SIG-M5 (cell line): ENCODE results near the gene RCN1.
"Not testable (repeated sequence)": the region's sequence is repeated elsewhere in the genome, so short reads cannot be mapped to it uniquely, and the experiment has no call there.

Experiments
- DNase-seq: peaks from one replicate; lab custom pipeline; 2025; lab: John Stamatoyannopoulos, UW

Gene RCN1

GRCh38 chr11:32113200-32113919 lies 22.5 kb downstream of the RCN1 start:
- DNase-seq: no peak

GRCh38 chr11:32113920-32114203 lies 23.0 kb downstream of the RCN1 start:
- no peak for DNase-seq

DNA sequence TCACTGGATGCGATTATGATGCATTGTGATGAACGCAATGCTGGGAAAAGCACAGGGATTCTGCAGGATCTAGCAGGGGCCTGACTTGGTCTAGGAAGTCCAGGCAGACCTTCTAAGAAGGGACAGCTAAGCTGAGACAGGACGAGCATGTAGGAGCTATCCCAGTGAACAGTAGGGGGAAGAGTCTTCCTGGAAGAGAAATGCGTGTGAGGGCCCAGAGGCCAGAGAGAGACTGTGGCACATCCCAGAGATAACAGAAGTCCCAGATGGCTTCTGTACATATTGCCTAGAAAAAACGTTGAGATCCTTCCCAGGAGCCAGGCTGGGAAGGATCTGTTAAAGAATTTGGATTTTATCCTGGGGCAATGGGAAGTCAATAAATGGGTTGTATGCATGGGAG lies 24.6 kb downstream of the RCN1 start:
- no peak for DNase-seq

- no peak for DNase-seq
These were observed 25.8 kb downstream of the RCN1 start for GRCh38 chr11:32116668-32117067.

GRCh38 chr11:32118025-32118974 lies 27.4 kb downstream of the RCN1 start:
- DNase-seq: no peak

- not testable (repeated sequence) for DNase-seq
These were observed 28.3 kb downstream of the RCN1 start for GRCh38 chr11:32119139-32119538.

DNA sequence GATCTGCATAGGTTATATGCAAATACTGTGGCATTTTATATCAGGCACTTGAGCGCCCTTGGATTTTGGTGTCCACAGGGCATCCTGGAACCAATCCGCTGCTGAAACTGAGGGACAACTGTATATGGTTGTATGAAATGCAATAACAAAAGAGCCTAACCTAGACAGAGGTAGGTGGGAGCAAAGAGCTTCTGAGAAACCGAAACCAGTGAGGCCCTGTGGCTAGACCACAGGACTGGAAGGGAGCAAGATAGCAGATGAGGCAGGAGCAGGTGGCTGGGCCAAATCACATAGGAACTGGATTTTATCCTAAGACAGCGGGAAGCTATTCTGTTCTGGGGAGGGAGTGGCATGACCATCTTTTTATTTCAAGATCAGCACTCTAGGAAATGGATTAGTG lies 30.1 kb downstream of the RCN1 start:
- DNase-seq: no peak

DNA sequence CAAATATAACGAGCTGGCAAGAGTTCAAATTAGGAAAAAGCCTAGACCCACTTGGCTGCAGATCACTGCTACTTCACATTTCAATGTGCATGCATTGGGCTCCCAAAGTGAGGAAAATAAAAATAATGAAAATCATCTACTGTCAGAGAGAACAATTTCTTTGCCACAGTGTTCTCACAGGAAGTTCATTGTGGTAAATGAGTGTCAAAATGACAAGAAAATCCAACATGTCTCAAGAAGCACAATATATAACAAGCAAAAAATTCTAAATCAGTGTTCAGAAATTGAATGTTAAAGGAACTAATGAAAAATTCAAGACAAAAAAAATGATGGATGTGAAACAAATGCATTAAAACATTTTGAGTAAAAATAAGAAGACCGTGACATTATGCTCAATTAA lies 31.3 kb downstream of the RCN1 start:
- DNase-seq: no peak

- no peak for DNase-seq
These were observed 40.4 kb downstream of the RCN1 start for GRCh38 chr11:32131321-32131720.

- no peak for DNase-seq
These were observed 45.8 kb downstream of the RCN1 start for GRCh38 chr11:32136657-32137056.

DNA sequence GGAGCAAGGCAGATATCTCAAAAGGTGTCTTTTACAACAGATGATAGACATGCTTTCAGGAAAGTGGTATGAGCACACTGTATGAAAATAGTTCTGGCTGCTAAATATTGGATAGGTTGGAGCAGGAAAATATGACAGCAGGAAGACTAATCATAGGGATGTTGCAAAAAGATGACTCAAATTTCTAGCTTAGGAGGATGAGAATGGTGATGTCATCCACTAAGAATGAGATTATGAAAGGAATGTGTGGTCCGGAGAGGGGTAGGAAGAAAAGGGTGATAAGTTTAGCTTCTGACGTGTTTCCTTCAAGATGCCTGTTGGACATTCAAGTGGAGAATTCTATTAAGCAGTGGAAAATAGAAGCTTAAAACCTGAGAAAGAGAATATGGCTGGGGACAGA lies 46.4 kb downstream of the RCN1 start:
- DNase-seq: no peak

GRCh38 chr11:32137869-32138268 lies 47.0 kb downstream of the RCN1 start:
- DNase-seq: no peak

- no peak for DNase-seq
These were observed 48.0 kb downstream of the RCN1 start for GRCh38 chr11:32138902-32139301.

DNA sequence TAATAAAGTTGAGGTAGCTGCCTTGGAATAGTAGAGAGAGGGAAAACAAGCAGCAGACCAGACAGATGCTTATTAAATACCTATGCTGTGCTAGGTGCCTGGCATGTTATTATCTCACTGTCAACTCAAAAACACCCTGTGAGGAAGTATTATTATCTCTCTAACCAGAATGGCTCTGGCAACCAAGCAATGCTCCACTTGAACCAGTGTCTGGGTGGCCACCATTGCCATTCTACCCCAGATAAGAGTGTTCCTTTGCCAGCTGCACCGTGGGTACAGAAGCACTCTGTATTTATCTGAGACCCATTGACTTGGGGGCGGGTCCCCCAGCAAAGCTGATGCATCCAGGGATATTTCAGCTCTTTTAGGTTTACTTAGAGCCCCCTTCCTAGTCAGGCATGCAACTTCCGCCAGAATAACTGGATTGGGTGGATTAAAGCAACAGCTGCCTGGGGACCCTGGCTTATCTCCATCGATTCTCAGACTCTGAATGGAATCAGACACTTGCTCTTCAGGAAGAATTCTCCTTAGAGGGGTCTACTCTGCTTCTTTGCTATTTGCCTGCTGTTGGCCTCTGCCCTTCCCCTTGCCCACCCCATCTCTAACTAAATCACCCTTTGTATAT lies 49.1 kb downstream of the RCN1 start:
- DNase-seq: no peak

DNA sequence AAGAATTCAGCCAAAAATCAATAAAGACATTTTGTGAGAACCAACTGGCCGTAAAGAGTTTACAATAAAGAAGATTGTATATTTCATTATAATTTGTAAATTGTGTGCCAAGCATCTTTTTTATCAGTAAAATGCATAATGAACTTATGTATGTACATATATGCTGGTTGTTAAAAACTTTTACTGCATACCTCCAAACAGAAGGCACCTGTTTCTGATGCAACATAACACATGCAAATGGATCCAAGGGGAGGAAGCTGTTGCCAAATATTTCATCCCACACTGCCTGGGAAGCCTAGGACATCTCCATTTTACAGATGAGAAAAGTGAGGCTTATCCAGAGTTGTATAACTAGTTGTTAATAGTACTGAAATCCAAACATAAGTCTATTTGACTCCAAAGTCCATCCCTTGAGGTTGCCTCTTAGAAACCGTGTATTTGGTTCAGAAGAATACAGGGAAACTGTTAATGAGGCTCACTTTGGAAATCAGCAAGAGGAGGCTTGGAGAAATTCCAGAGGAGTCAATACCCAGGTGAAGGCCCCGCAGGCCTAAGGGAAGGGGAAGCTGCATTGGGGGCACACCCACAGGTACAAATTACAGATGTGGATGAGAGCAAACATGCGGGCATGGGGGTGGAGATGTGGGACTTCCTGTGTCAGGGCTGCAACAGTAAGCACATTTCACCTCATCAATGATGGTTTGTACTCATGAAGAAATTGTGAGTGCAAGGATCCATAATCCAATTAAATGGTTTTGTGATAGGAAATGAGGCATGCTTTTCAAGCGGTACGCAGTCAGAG lies 51.1 kb downstream of the RCN1 start:
- no peak for DNase-seq

GRCh38 chr11:32143378-32143777 lies 52.5 kb downstream of the RCN1 start:
- no peak for DNase-seq

- no peak for DNase-seq
These were observed 54.4 kb downstream of the RCN1 start for GRCh38 chr11:32145282-32145681.

- no peak for DNase-seq
These were observed 58.0 kb downstream of the RCN1 start for GRCh38 chr11:32148895-32149294.

- DNase-seq: no peak
These were observed 58.9 kb downstream of the RCN1 start for GRCh38 chr11:32149748-32150147.

DNA sequence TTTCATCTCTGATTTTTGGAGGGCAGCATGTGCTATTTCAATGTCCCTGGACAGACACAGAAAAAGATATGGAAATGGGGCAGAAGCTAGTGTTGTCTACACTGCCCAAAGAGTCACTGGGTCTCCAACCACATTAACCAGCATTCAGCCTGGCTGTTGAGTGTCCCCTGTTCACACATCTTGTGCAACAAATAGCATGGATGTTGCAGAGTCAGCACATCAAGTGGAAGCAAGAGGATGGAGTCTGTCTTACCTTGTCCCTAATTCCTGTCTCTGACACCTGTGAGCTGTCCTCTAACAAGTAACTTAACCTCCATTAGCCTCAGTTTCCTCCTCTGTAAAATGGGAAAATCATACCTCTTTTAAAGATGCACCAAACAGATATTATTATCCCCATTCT lies 60.2 kb downstream of the RCN1 start:
- no peak for DNase-seq

DNA sequence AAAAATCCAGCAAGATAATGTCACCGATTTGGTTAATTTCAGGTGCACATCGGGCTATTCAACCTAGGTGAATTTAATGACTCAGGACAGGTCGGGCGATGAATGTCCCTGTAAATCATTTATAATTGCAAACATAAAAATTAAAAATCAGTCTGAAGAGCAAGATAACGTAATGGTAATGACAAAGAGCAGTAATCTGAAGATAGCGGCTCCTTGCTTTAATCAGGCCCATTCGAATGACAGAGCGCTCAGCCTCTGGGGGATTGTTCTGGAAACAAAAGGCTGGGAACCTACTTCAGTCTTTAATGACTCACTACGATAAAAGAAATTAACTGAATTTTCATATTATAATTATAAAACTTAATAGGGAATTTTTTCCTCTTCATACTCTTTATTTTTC lies 61.3 kb downstream of the RCN1 start:
- no peak for DNase-seq

DNA sequence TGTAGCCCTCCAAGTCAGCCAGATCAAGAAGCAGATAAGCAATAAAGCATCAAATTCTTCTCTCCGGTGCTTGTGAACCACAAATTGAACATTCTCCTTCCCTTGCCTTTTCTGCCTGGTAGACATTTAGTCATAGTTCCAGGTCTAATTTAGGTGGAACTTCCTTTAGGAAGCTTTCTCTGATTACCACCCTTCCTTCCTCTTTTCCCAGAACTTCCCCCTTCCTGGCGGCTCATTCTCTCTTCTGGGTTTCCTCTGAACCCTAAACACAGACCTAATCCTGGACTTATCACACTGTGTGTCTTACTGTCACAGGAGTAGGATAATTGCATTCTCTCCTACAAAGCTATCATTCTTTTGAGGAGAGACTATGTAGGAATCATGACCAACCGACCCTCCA lies 61.9 kb downstream of the RCN1 start:
- no peak for DNase-seq
